GM19328 (cell line): ENCODE measurements around the gene CNN1.

Experiments
- ATAC-seq: cut with Tn5 transposase; IDR thresholded peaks from one replicate; pipeline ENCODE4 v1.9.1; 2021; ENCODE audit warnings: mild to moderate bottlenecking, moderate library complexity; ENCODE audit not compliant: unreplicated experiment

The CNN1 gene

GRCh38 chr19:11538232-11539036 lies at the start of gene CNN1:
TSS of gene CNN1 (plus strand) at chr19:11538851. CDS start at chr19:11538928, 77 bp downstream.
- ATAC-seq, result no peak

GRCh38 chr19:11489378-11489777 lies 49.3 kb upstream of the CNN1 start:
- no peak for ATAC-seq

GRCh38 chr19:11494634-11495285 lies 43.9 kb upstream of the CNN1 start:
- no peak for ATAC-seq

GRCh38 chr19:11495481-11495880 lies 43.2 kb upstream of the CNN1 start:
- no peak for ATAC-seq

GRCh38 chr19:11495885-11496284 lies 42.8 kb upstream of the CNN1 start:
- ATAC-seq, result no peak

- no peak for ATAC-seq
These were observed 42.1 kb upstream of the CNN1 start for GRCh38 chr19:11496391-11497163.

GRCh38 chr19:11499220-11499726 lies 39.4 kb upstream of the CNN1 start:
- ATAC-seq, result no peak

GRCh38 chr19:11499890-11500420 lies 38.7 kb upstream of the CNN1 start:
- ATAC-seq, result no peak

GRCh38 chr19:11504502-11505031 lies 34.1 kb upstream of the CNN1 start:
- no peak for ATAC-seq

GRCh38 chr19:11505032-11505503 lies 33.6 kb upstream of the CNN1 start:
- peak; percentile 92 for ATAC-seq

- ATAC-seq, result peak; percentile 3
These were observed 33.0 kb upstream of the CNN1 start, which contains the start of gene ZNF653 for GRCh38 chr19:11505504-11506100. TSS of gene ZNF653 (minus strand) at chr19:11505839. CDS start at chr19:11505786, 53 bp downstream.

GRCh38 chr19:11506101-11506555 lies 32.5 kb upstream of the CNN1 start:
- ATAC-seq, result no peak

- no peak for ATAC-seq
These were observed 31.7 kb upstream of the CNN1 start for GRCh38 chr19:11506967-11507366.

- ATAC-seq, result no peak
These were observed 31.1 kb upstream of the CNN1 start for GRCh38 chr19:11507370-11508078.

- no peak for ATAC-seq
These were observed 28.2 kb upstream of the CNN1 start for GRCh38 chr19:11510444-11510843.

GRCh38 chr19:11513946-11514345 lies 24.7 kb upstream of the CNN1 start:
- ATAC-seq, result no peak

GRCh38 chr19:11519138-11519537 lies 19.5 kb upstream of the CNN1 start:
- ATAC-seq, result no peak

- peak; percentile 98 for ATAC-seq
These were observed 9.9 kb upstream of the CNN1 start, which contains the start of gene ECSIT for GRCh38 chr19:11528551-11529341. TSS of gene ECSIT (minus strand) at chr19:11529134. CDS start at chr19:11519170, 9,964 bp downstream.

GRCh38 chr19:11530432-11530831 lies 8.2 kb upstream of the CNN1 start:
- ATAC-seq, result no peak
